GM23338 (cell line): ENCODE results near the gene SLC28A2.
"Not testable (repeated sequence)": the region's sequence is repeated elsewhere in the genome, so short reads cannot be mapped to it uniquely, and the experiment has no call there.

ENCODE experiments used
- CREB1 ChIP-seq: fragments of 250-450 bp; sonication (Bioruptor Pico); IDR thresholded peaks from 2 replicates; pipeline ENCODE4 v1.5.0; 2020; ENCODE audit warnings: low read depth, mild to moderate bottlenecking, moderate library complexity
- CTCF ChIP-seq, 2 experiments: fragments of 200-600 bp in 1 of 2; sonication (generic) in 1 of 2; conservative IDR thresholded peaks; 2 replicates each; pipeline versions ENCODE4 v1.5.1 to v1.6.1; 2016 to 2017; ENCODE audit warnings: antibody characterized with exemption in 2 of 2, low read depth in 2 of 2, mild to moderate bottlenecking in 2 of 2, moderate library complexity in 1 of 2
- EZH2 ChIP-seq: fragments of 200-600 bp; sonication (generic); IDR thresholded peaks from one replicate; pipeline ENCODE4 v1.8.0; 2017; ENCODE audit warnings: antibody characterized with exemption, mild to moderate bottlenecking, low read depth; ENCODE audit not compliant: unreplicated experiment
- EZH2phosphoT487 ChIP-seq: fragments of 200-600 bp; sonication (generic); IDR thresholded peaks from one replicate; pipeline ENCODE4 v1.8.1; 2018; ENCODE audit warnings: antibody characterized with exemption; ENCODE audit not compliant: unreplicated experiment
- JUNB ChIP-seq: IDR thresholded peaks from one replicate; pipeline ENCODE4 v1.6.1; 2016; ENCODE audit warnings: antibody characterized with exemption; ENCODE audit not compliant: unreplicated experiment
- POLR2AphosphoS5 ChIP-seq: IDR thresholded peaks from 2 replicates; pipeline ENCODE4 v1.6.1; 2016; ENCODE audit warnings: antibody characterized with exemption, low read depth
- REST ChIP-seq: IDR thresholded peaks from one replicate; pipeline ENCODE4 v1.6.1; 2018; ENCODE audit warnings: antibody characterized with exemption; ENCODE audit not compliant: unreplicated experiment

GRCh38 chr15:45314117-45314516 lies 62.1 kb downstream of the SLC28A2 start:
- TF ChIP-seq CTCF (conservative IDR thresholded peaks at IDR 0.05; ENCODE audit: low read depth in 2 of 2); EZH2; CREB1 (CRISPR knock-in tag); POLR2AphosphoS5; JUNB; EZH2phosphoT487; REST: not testable (repeated sequence)
